Measurements from ENCODE around the gene ARRB1. TPM values are rescaled to one million over a fixed set of nuclear protein-coding genes. Genes with fewer than 3 reads are reported as not detected.
"Not testable (repeated sequence)": the region's sequence is repeated elsewhere in the genome, so short reads cannot be mapped to it uniquely, and the experiment has no call there.

ARRB1 gene
- polyA plus RNA-seq, 1 of the 3 experiments (the other 2 are of a cell fraction), result 7.0 TPM

DNA sequence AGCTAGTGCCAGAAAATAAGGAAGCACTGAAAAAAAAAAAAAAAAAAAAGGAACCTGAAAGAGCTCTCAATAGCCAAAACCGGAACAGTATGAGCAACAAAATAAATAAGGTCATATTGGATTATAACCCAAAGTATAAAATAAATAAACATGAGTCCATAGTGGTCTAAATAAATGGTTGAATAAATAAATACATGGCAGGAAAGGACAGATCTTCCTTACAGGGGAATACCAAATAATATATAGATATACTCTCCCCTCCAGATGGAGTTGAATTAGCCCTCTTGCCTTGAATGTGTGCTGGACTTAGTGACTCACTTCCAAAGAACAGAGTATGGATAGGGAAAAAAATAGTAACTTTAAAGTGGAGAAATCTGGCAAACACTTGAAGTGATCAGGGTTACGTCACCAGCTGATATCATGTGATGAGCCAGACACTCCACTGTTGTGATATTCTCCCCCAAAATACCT, 14.3 kb upstream of the ARRB1 start:
- no peak for DNase-seq

GRCh38 chr11:75362285-75362684, 10.8 kb upstream of the ARRB1 start:
- ChIA-PET CTCF (interaction anchor here (0.8 to 3.0 kb wide), 7 partner anchors 10 to 339 kb away, joined by 3 to 16 read pairs (median 3); no protein-coding TSS in a partner anchor), POLR2A (interaction anchor here (1.3 kb wide), 1 partner anchor 10 kb away, joined by 3 read pairs; no protein-coding TSS in a partner anchor)
- H3K4me3 ChIP-seq (ENCODE audit: low read depth in 2 of 2, low read length in 1 of 2); DNase-seq; H3K9me2 ChIP-seq; H4K20me1 ChIP-seq (ENCODE audit: insufficient read depth); H3F3A ChIP-seq (replicated peaks; ENCODE audit: insufficient read depth); H3K9me3 ChIP-seq; H2AFZ ChIP-seq (ENCODE audit: low read depth); H3K27me3 ChIP-seq (ENCODE audit: insufficient read depth); H3K4me2 ChIP-seq; H3K4me1 ChIP-seq (ENCODE audit: control insufficient read depth in 1 of 2, insufficient read depth in 2 of 2, low read depth in 1 of 2, low read length in 1 of 2); H3K9ac ChIP-seq; H3K36me3 ChIP-seq (replicated peaks in 1 of 2; ENCODE audit: control insufficient read depth in 1 of 2, insufficient read depth in 2 of 2, low read length in 1 of 2); H3K27ac ChIP-seq (ENCODE audit: low read depth in 2 of 2, low read length in 1 of 2); H3K79me2 ChIP-seq (ENCODE audit: insufficient read depth): not testable (repeated sequence)
- WGBS (ENCODE audit: low lambda C conversion rate), result 56% methylated on average over 4 of the region's 4 CpGs

More for the DNA sequence above, 14.3 kb upstream of the ARRB1 start:
- H3K9me2 ChIP-seq, result no peaks in the 10 kb centered on the region
- no peaks in the 10 kb centered on the region for H3K27me3 ChIP-seq (ENCODE audit: insufficient read depth)
- TF ChIP-seq NFIC (IDR thresholded peaks at IDR 0.05; ENCODE audit: borderline replicate concordance) (no peak), MEF2A (IDR thresholded peaks at IDR 0.05; ENCODE audit: borderline replicate concordance, low read depth) (no peak), ELF1 (IDR thresholded peaks at IDR 0.05) (no peak), RFX5 (IDR thresholded peaks at IDR 0.05; ENCODE audit: low read length) (no peak), PBX3 (IDR thresholded peaks at IDR 0.05) (no peak), SMC3 (IDR thresholded peaks at IDR 0.05; ENCODE audit: low read depth, low read length) (no peak), POLR2AphosphoS5 (IDR thresholded peaks at IDR 0.05; ENCODE audit: low read depth, low read length) (no peak), USF1 (IDR thresholded peaks at IDR 0.05; ENCODE audit: borderline replicate concordance, low read depth) (peak; percentile 38; the same call in 1 of the 2 replicates)
- no peak overlapping the region for H3K4me2 ChIP-seq
- no peak overlapping the region for H3K9ac ChIP-seq
- no peak overlapping the region for H2AFZ ChIP-seq (ENCODE audit: low read depth)
- 59% methylated on average over 2 of the region's 2 CpGs for WGBS (ENCODE audit: low lambda C conversion rate)
- POLR2A ChIA-PET, result no interaction called here
- no peaks in the 10 kb centered on the region for H3K36me3 ChIP-seq (replicated peaks in 1 of 2; ENCODE audit: control insufficient read depth in 1 of 2, insufficient read depth in 2 of 2, low read length in 1 of 2)
- H3K4me3 ChIP-seq (ENCODE audit: low read depth in 2 of 2, low read length in 1 of 2), result no peak overlapping the region
- CTCF ChIA-PET, result no interaction called here
- H3K4me1 ChIP-seq (ENCODE audit: control insufficient read depth in 1 of 2, insufficient read depth in 2 of 2, low read depth in 1 of 2, low read length in 1 of 2), result no peaks in the 10 kb centered on the region
- H3F3A ChIP-seq (replicated peaks; ENCODE audit: insufficient read depth), result no peaks in the 10 kb centered on the region
- no peaks in the 10 kb centered on the region for H3K79me2 ChIP-seq (ENCODE audit: insufficient read depth)
- H3K9me3 ChIP-seq, result no peaks in the 10 kb centered on the region
- H4K20me1 ChIP-seq (ENCODE audit: insufficient read depth), result no peaks in the 10 kb centered on the region
- no peak overlapping the region for H3K27ac ChIP-seq (ENCODE audit: low read depth in 2 of 2, low read length in 1 of 2)

DNA sequence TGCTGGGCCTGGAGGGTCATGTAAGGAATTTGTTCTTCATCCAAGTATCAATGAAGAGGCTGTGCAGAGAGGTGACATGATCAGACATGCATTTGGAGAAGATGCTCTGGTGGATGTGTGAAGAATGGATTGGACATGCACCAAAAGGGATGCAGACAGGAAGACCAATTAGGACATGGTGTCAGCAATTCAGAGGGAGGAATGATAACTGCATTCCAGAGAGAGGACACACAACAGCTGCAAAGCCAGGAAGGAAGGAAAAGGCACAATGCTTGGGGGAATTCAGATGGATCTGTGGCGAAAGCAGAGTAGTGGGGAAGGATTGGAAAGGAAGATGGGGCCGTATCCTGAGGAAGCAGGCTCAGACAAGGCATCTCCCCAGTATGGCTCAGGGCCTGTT, 5.2 kb upstream of the ARRB1 start:
- 94% methylated on average over 2 of the region's 2 CpGs for WGBS (ENCODE audit: low lambda C conversion rate)
- Histone ChIP-seq H3K27ac (ENCODE audit: low read depth in 2 of 2, low read length in 1 of 2) (no peak overlapping the region), H3K4me3 (ENCODE audit: low read depth in 2 of 2, low read length in 1 of 2) (no peak overlapping the region), H3K4me2 (no peak overlapping the region), H3K9me2 (no peaks in the 10 kb centered on the region), H4K20me1 (ENCODE audit: insufficient read depth) (no peaks in the 10 kb centered on the region), H3K36me3 (replicated peaks in 1 of 2; ENCODE audit: control insufficient read depth in 1 of 2, insufficient read depth in 2 of 2, low read length in 1 of 2) (no peaks in the 10 kb centered on the region), H3K4me1 (ENCODE audit: control insufficient read depth in 1 of 2, insufficient read depth in 2 of 2, low read depth in 1 of 2, low read length in 1 of 2) (peaks cover 0 to 8% of the 10 kb centered on the region in 2 experiments; a peak in 1 of 4 replicates), H2AFZ (ENCODE audit: low read depth) (no peak overlapping the region), H3K27me3 (ENCODE audit: insufficient read depth) (no peaks in the 10 kb centered on the region), H3F3A (replicated peaks; ENCODE audit: insufficient read depth) (no peaks in the 10 kb centered on the region), H3K9me3 (no peaks in the 10 kb centered on the region), H3K79me2 (ENCODE audit: insufficient read depth) (no peaks in the 10 kb centered on the region), H3K9ac (no peak overlapping the region)
- DNase-seq, result no peak
- CTCF ChIA-PET, result interaction anchor here (0.9 to 1.4 kb wide), 3 partner anchors 19 to 77 kb away, joined by 3 to 4 read pairs (median 4); no protein-coding TSS in a partner anchor
- POLR2A ChIA-PET, result no interaction called here
- TF ChIP-seq IRF3 (IDR thresholded peaks at IDR 0.05; ENCODE audit: low read depth, low read length) (no peak), FOXM1 (IDR thresholded peaks at IDR 0.05; ENCODE audit: low read depth) (no peak), EZH2phosphoT487 (IDR thresholded peaks at IDR 0.05; ENCODE audit: borderline replicate concordance, low read depth) (no peak), GATA2 (CRISPR knock-in tag; IDR thresholded peaks at IDR 0.05) (no peak), EP300 (IDR thresholded peaks at IDR 0.05; ENCODE audit: borderline replicate concordance in 1 of 2, low read depth in 1 of 2, low read length in 1 of 2) (no peak), RXRA (IDR thresholded peaks at IDR 0.05; ENCODE audit: borderline replicate concordance, low read depth) (no peak), MAX (IDR thresholded peaks at IDR 0.05; ENCODE audit: low read depth) (no peak), TEAD4 (IDR thresholded peaks at IDR 0.05; ENCODE audit: borderline replicate concordance, insufficient read depth) (no peak), ZBTB33 (IDR thresholded peaks at IDR 0.05; ENCODE audit: borderline replicate concordance, low read depth) (no peak)

All from SK-N-SH (cell line).